GM21390 (cell line): Measurements from ENCODE around the gene TRAM2.

Source experiments
- ATAC-seq: cut with Tn5 transposase; IDR thresholded peaks from one replicate; pipeline ENCODE4 v1.9.1; 2021; ENCODE audit not compliant: unreplicated experiment

TRAM2 gene

GRCh38 chr6:52571099-52571755, 5.6 kb downstream of the TRAM2 start:
- no peak for ATAC-seq

- ATAC-seq = no peak
Observed at GRCh38 chr6:52570291-52570700, 6.6 kb downstream of the TRAM2 start.

- no peak for ATAC-seq
Observed at GRCh38 chr6:52568320-52568719, 8.5 kb downstream of the TRAM2 start.

- no peak for ATAC-seq
Observed at GRCh38 chr6:52566853-52567279, 10.0 kb downstream of the TRAM2 start.

GRCh38 chr6:52566201-52566600, 10.7 kb downstream of the TRAM2 start:
- peak; percentile 78 for ATAC-seq

- no peak for ATAC-seq
Observed at GRCh38 chr6:52564856-52565255, 12.0 kb downstream of the TRAM2 start.

- no peak for ATAC-seq
Observed at GRCh38 chr6:52562911-52563310, 13.9 kb downstream of the TRAM2 start.

GRCh38 chr6:52560462-52560861, 16.4 kb downstream of the TRAM2 start:
- no peak for ATAC-seq

GRCh38 chr6:52558266-52559000, 18.4 kb downstream of the TRAM2 start:
- no peak for ATAC-seq

- no peak for ATAC-seq
Observed at GRCh38 chr6:52557389-52558265, 19.2 kb downstream of the TRAM2 start.

GRCh38 chr6:52555518-52556233, 21.2 kb downstream of the TRAM2 start:
- no peak for ATAC-seq

GRCh38 chr6:52554684-52555280, 22.1 kb downstream of the TRAM2 start:
- ATAC-seq = no peak

- no peak for ATAC-seq
Observed at GRCh38 chr6:52553719-52554118, 23.1 kb downstream of the TRAM2 start.

GRCh38 chr6:52553158-52553557, 23.7 kb downstream of the TRAM2 start:
- no peak for ATAC-seq

GRCh38 chr6:52552278-52552643, 24.6 kb downstream of the TRAM2 start:
- peak; percentile 91 for ATAC-seq

- ATAC-seq = no peak
Observed at GRCh38 chr6:52551483-52552277, 25.2 kb downstream of the TRAM2 start.

GRCh38 chr6:52550870-52551269, 26.0 kb downstream of the TRAM2 start:
- no peak for ATAC-seq

- no peak for ATAC-seq
Observed at GRCh38 chr6:52550014-52550575, 26.8 kb downstream of the TRAM2 start.

- no peak for ATAC-seq
Observed at GRCh38 chr6:52549428-52549827, 27.4 kb downstream of the TRAM2 start.

- no peak for ATAC-seq
Observed at GRCh38 chr6:52548999-52549398, 27.9 kb downstream of the TRAM2 start.
